ENCODE results near the gene HPCAL4. TPM values are rescaled to one million over a fixed set of nuclear protein-coding genes. Genes with fewer than 3 reads are reported as not detected.

The HPCAL4 gene
- total RNA-seq, 2 donors from 2014 or later, result not detected

DNA sequence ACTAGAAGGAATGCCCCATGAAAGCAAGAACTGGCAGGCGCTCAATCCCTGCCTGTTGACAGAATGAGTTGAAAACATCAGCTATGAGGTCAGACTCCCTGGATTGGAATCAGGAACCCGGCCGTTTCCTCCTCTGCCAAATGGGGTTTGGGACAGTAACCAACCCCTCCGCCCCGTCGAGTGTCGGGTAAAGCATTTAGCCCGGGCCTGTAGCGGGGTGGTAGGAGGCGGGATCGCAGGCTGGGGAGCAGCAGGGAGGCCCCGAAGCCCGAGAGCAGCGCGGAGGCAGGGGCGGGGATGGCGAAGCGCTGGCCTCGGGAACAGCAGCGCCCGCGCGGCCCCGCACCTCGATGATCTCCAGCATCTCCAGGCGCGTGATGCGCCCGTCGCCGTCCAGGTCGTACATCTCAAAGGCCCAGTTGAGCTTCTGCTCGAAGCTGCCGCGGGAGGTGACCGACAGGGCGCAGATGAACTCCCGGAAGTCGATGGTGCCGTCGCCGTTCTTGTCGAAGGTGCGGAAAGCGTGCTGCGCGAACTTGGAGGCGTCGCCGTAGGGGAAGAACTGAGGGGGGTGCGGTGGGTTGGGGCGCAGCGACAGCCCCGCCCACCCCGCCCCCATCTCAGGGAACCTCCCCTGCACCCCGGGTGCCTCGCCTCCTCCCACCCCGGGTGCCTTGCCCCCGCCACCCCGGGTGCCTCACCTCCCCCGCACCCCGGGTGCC is 7.5 kb downstream of the HPCAL4 start:
- DNase-seq, result peak; percentile 58
- H3K4me1 Mint-ChIP-seq, result no peaks in the 10 kb centered on the region
- Histone ChIP-seq H3K27me3 (ENCODE audit: control insufficient read depth, insufficient read depth, low read length, poor library complexity, severe bottlenecking) (peaks cover 96% of the 10 kb centered on the region), H3K4me3 (ENCODE audit: low read length) (no peak overlapping the region), H3K9me3 (ENCODE audit: control insufficient read depth, low read length) (no peaks in the 10 kb centered on the region), H3K4me1 (ENCODE audit: control insufficient read depth, insufficient read depth, low read length) (no peaks in the 10 kb centered on the region), H3K9ac (ENCODE audit: extremely low read depth, low read length, poor library complexity, severe bottlenecking) (no peak overlapping the region), H3K36me3 (ENCODE audit: control insufficient read depth, insufficient read depth, low read length) (no peaks in the 10 kb centered on the region), H3K27ac (ENCODE audit: low read depth, low read length) (no peak overlapping the region)
- H3K27me3 Mint-ChIP-seq (ENCODE audit: insufficient read depth), result peaks cover 99% of the 10 kb centered on the region
- 45 to 53% methylated on average over 37 to 61 of the region's 62 CpGs for WGBS, 2 experiments (ENCODE audit: insufficient coverage in 1 of 2, insufficient read length in 1 of 2)
- no peaks in the 10 kb centered on the region for H3K36me3 Mint-ChIP-seq (ENCODE audit: low read depth)
- peaks cover 3% of the 10 kb centered on the region for H3K9me3 Mint-ChIP-seq
- no peak overlapping the region for H3K4me3 Mint-ChIP-seq
- TF ChIP-seq, protein P1, sequence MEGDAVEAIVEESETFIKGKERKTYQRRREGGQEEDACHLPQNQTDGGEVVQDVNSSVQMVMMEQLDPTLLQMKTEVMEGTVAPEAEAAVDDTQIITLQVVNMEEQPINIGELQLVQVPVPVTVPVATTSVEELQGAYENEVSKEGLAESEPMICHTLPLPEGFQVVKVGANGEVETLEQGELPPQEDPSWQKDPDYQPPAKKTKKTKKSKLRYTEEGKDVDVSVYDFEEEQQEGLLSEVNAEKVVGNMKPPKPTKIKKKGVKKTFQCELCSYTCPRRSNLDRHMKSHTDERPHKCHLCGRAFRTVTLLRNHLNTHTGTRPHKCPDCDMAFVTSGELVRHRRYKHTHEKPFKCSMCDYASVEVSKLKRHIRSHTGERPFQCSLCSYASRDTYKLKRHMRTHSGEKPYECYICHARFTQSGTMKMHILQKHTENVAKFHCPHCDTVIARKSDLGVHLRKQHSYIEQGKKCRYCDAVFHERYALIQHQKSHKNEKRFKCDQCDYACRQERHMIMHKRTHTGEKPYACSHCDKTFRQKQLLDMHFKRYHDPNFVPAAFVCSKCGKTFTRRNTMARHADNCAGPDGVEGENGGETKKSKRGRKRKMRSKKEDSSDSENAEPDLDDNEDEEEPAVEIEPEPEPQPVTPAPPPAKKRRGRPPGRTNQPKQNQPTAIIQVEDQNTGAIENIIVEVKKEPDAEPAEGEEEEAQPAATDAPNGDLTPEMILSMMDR (conservative IDR thresholded peaks at IDR 0.05), result no peak
- H3K27ac Mint-ChIP-seq, result no peak overlapping the region

DNA sequence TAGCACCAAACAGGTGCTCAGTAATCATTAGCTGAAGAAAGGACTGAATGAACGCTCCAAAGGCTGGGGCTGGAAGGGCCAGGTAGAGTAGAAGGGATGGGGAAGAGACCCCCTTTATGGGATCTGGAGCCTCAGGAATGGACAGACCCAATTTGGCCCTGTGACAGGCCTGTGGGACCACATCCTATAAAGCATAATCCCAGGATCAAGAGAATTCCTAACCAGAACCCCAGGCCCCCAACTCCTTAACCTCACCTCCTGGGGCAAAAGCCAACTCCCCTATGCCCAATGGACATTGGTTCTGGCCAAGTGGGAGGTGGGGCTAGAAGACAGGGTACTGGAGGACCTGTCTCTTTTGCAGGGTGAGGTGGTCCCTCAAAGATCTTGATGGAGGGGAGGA is 9.2 kb downstream of the HPCAL4 start:
- H3K27me3 Mint-ChIP-seq (ENCODE audit: insufficient read depth), result peaks cover 98% of the 10 kb centered on the region
- peaks cover 3% of the 10 kb centered on the region for H3K9me3 Mint-ChIP-seq
- 64% methylated on average over 1 of the region's 1 CpG; no CpG with 5 or more reads in 1 of the 2 experiments for WGBS, 2 experiments (ENCODE audit: insufficient coverage in 1 of 2, insufficient read length in 1 of 2)
- H3K27me3 ChIP-seq (ENCODE audit: control insufficient read depth, insufficient read depth, low read length, poor library complexity, severe bottlenecking), result peaks cover 95% of the 10 kb centered on the region
- H3K27ac ChIP-seq (ENCODE audit: low read depth, low read length), result no peak overlapping the region
- no peak overlapping the region for H3K9ac ChIP-seq (ENCODE audit: extremely low read depth, low read length, poor library complexity, severe bottlenecking)
- H3K4me1 ChIP-seq (ENCODE audit: control insufficient read depth, insufficient read depth, low read length), result no peaks in the 10 kb centered on the region
- no peaks in the 10 kb centered on the region for H3K36me3 Mint-ChIP-seq (ENCODE audit: low read depth)
- no peaks in the 10 kb centered on the region for H3K36me3 ChIP-seq (ENCODE audit: control insufficient read depth, insufficient read depth, low read length)
- DNase-seq, result no peak
- H3K4me1 Mint-ChIP-seq, result no peaks in the 10 kb centered on the region
- no peak overlapping the region for H3K4me3 Mint-ChIP-seq
- H3K27ac Mint-ChIP-seq, result no peak overlapping the region
- no peak overlapping the region for H3K4me3 ChIP-seq (ENCODE audit: low read length)
- H3K9me3 ChIP-seq (ENCODE audit: control insufficient read depth, low read length), result no peaks in the 10 kb centered on the region
- TF ChIP-seq, protein P1 (conservative IDR thresholded peaks at IDR 0.05), result no peak

DNA sequence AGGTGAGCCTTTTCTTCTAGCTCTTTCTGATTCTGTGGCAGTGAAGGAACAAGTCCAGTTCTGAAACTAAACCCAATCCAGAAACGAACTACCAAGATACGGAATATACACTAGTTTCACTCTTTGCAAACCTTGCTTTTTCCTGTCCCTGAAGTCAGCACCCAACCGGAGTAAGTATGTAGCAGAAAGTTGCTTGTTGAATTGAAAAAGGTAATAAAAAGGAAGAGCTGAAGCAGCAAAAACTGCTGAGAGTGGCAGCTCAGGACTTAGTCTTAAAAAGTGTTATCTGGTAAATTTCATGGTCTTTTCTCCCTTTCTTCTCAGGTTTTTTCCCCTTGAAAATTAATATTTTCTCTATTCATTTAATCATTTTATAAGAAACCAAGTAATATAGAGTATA is 9.9 kb downstream of the HPCAL4 start:
- Histone ChIP-seq H3K4me3 (ENCODE audit: low read length) (no peak overlapping the region), H3K9ac (ENCODE audit: extremely low read depth, low read length, poor library complexity, severe bottlenecking) (no peak overlapping the region), H3K27me3 (ENCODE audit: control insufficient read depth, insufficient read depth, low read length, poor library complexity, severe bottlenecking) (peaks cover 95% of the 10 kb centered on the region), H3K36me3 (ENCODE audit: control insufficient read depth, insufficient read depth, low read length) (no peaks in the 10 kb centered on the region), H3K9me3 (ENCODE audit: control insufficient read depth, low read length) (no peaks in the 10 kb centered on the region), H3K27ac (ENCODE audit: low read depth, low read length) (no peak overlapping the region), H3K4me1 (ENCODE audit: control insufficient read depth, insufficient read depth, low read length) (no peaks in the 10 kb centered on the region)
- H3K9me3 Mint-ChIP-seq, result peaks cover 3% of the 10 kb centered on the region
- WGBS, 2 experiments (ENCODE audit: insufficient coverage in 1 of 2, insufficient read length in 1 of 2), result 68 to 86% methylated on average over 2 to 3 of the region's 3 CpGs
- H3K27me3 Mint-ChIP-seq (ENCODE audit: insufficient read depth), result peaks cover 98% of the 10 kb centered on the region
- no peaks in the 10 kb centered on the region for H3K4me1 Mint-ChIP-seq
- no peaks in the 10 kb centered on the region for H3K36me3 Mint-ChIP-seq (ENCODE audit: low read depth)
- no peak for DNase-seq
- TF ChIP-seq, protein P1 (conservative IDR thresholded peaks at IDR 0.05), result no peak
- no peak overlapping the region for H3K27ac Mint-ChIP-seq
- H3K4me3 Mint-ChIP-seq, result no peak overlapping the region
